SKM-1 (cell line): Measurements from ENCODE around the gene ZKSCAN1.
A peak's percentile ranks its signal among the peaks of the same experiment; 100 is the strongest.
"Not testable (repeated sequence)": the region's sequence is repeated elsewhere in the genome, so short reads cannot be mapped to it uniquely, and the experiment has no call there.

ENCODE experiments used
- DNase-seq: peaks from one replicate; lab custom pipeline; 2025; ENCODE audit not compliant: unreplicated experiment; lab: John Stamatoyannopoulos, UW

The ZKSCAN1 gene

DNA sequence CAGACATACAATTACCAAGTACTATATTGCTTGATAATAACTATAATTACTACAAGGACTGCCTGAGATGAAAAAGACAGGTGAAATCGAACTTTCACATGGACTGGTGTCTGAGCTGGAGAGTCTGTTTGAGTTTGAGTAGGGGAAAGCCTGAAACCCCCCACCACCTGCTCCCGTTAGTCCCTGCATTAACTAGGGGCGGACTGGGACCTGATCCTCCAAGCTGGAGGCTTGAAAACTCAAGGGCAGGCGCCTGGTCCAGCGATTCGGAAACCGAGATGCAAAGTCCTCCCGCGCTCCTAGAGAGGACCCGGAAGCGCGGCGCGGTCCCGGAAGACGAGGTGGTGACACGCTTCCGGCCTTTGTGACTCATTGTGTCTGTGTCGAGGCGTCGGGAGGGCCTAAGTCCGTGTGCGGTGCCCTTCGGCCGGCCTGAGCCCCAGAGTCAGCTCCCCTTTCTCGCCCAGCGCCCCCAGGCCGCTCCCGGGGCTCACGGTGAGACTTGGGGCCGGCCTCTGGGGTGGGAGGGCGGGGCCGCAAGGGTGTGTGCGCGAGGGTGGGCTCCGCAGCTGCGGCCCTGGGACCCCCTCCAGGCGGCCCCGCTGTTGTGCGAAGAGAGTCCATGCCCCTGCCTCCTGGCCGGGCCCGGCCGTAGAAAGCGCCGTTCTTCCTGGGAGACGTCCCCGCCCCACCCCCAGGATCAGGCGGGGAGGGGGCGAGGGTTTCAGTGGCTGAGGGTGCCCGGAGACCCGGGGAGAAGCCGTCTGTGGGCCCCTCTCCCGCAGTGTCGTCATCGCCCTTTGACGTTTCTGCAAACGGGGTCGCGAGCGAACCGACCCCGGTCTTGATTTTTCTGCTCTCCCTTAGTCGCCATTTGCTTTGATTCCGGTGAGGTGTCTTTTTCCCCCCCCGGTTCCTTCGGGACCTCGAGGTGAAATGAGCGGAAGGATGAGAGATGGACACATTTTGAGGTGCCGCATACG, at the start of gene ZKSCAN1:
ZKSCAN1 (plus strand) TSS at position 365 of the 983 bp plus-strand sequence. CDS start 7,911 bp downstream, outside the sequence.
- DNase-seq: peak; percentile 75

DNA sequence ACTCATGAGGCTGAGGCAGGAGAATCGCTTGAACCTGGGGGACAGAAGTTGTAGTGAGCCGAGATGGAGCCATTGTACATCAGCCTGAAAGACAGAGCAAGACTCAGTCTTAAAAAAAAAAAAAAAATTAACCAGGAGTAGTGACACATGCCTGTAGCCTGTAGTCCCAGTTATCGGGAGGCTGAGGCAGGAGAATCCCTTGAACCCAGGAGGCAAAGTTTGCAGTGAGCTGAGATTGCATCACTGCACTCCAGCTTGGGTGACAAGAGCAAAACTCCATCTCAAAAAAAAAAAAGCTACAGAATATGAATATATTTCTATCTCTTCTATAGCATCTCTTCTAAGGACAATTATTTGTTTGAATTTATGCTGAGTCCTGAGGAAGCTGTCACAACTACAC, 46.1 kb upstream of the ZKSCAN1 start:
- no peak for DNase-seq

DNA sequence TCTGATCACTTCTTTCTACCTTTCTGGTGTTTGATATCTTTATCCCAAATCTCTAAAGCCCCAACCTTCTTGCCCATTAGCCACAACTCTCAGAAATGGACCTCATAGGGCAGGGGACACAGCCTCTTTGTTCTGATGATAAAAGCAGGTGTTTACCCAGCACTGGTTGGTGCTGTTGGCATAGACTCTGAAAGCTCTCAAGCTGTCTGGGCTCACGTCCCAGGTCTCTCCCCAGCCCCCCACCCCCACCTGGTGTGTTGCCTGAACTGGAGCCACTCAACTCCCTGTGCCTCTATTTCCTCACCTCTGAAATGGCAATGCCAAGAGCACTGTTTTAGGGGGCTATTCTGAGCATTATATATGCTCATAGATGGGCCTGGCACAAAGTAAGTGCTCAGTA, 45.6 kb upstream of the ZKSCAN1 start:
- not testable (repeated sequence) for DNase-seq

DNA sequence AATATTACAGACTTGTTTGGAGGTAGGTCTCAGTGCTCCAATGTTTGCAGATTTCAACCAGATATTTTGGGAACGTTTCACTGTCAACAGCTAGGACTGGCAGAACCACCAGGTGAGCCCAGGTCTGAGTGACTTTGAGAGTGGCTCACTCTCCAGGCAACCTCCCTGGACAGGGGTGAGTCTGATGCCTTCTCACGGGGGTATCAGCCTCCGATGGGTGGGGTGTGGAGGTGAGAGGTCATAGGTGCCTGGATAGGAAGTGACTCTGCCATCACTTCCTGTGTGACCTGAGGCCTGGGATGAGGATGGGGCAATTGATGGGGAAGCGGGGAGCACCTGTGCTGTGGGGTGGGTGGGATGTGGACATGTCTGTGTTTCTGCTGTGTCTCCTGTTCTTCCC, 44.2 kb upstream of the ZKSCAN1 start:
- DNase-seq: no peak

DNA sequence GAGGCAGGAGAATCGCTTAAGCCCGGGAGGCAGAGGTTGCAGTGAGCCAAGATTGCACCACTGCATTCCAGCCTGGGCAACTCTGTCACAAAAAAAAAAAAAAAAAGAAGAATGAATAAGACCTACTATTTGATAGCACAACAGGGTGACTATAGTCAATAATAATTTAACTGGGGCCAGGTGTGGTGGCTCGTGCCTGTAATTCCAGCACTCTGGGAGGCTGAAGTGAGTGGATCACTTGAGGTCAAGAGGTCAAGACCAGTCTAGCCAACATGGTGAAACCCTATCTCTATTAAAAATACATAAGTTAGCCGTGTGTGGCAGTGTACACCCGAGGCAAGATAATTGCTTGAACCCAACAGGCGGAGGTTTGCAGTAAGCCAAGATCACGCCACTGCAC, 41.6 kb upstream of the ZKSCAN1 start:
- not testable (repeated sequence) for DNase-seq

DNA sequence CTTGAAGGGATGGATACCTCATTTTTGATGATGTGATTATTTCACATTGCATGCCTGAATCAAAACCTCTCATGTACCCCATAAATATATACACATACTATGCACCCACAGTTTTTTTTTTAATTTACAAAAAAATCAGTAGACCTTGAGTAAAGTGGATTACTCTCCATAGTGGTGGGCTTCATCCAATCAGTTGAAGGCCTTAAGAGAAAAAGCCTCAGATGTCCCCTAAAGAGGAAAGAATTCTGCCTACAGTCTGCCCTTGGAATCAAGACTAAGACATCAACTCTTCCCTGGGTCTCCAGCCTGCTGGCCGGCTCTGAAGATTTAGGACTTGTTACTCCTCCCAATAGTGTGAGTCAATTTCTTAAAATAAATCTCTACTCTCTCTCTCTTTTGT, 40.7 kb upstream of the ZKSCAN1 start:
- no peak for DNase-seq

DNA sequence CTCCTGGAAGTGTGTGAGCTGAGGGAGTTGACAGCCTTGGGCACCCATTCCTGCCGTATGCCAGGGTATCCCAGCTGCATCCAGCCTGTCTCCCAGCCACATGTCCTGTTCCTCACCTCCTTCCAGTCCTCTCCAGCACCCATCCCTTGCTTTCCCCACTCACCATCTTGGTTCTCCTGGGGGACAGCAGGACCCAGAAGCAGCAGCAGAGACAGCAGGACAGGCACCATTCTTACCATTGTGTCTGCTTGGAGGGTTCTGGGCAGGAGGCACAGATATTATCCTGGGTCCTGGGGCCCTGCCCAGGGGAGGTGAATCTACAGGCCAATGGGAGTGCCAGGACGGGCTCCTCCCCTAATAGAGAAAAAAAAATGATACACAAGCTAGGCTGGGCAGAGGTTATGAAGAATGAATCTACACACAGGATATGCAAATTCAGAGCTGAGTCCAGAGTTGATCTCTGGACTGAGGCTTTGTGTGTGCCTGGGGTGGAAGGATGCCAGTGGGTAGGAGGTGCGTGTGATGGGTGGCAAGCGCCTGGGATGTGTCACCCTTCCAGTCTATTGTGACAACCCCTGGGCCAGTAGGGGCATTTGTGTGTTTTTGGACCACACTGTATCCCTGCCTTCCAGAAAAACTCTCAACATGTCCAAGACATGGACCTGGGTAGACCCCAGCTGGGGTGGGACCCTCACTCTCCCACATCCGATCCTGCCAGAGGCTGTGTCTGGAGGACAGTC, 39.4 kb upstream of the ZKSCAN1 start, which contains the start of gene AZGP1:
AZGP1 (minus strand) TSS at position 250 of the 740 bp plus-strand sequence; CDS start at position 239, 11 bp downstream.
- no peak for DNase-seq

DNA sequence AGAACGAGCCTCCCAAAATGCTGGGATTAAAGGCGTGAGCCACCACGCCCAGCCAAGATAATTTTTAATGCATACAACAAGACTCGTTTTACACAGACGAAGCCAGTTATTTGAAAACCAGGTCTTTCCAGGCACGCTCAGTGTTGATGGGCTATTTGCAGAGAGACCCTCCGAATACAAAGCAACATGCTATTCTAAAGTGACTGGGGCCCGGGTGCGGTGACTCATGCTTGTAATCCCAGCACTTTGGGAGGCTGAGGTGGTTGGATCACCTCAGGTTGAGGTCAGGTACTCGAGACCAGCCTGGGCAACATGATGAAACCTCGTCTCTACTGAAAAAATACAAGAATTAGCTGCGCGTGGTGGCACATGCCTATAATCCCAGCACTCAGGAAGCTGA, 38.8 kb upstream of the ZKSCAN1 start:
- DNase-seq: no peak

DNA sequence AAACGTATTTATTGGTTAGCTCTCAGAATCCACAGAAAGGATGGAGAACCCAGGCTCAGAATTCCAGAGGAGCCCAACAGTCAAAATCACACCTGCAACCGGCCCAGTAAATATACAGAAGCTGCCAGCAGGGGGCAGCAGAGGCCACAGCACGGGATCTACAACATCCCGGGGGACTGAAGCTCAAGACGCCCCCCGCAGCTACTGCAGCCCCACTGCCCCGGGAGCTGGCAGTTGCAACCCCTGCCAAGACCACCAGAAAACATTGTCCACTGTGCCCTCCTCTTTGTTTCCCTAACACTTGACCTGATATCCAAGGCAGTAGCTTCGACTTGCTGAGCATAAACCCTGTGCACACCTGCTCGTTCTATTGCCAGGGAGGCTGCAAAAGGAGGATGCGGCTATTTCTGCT, 35.6 kb upstream of the ZKSCAN1 start:
- not testable (repeated sequence) for DNase-seq

DNA sequence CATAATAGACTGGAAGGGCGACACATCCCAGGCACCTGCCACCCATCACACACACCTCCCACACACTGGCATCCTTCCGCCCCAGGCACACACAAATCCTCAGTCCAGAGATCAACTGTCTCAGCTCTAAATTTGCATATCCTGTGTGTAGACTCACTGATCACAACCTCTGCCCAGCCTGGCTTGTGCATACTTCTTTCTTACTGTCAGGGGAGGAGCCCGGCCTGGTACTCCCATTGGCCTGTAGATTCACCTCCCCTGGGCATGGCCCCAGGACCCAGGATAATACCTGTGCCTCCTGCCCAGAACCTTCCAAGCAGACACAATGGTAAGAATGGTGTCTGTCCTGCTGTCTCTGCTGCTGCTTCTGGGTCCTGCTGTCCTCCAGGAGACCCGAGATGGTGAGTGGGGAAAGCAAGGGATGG, 34.9 kb upstream of the ZKSCAN1 start:
- DNase-seq: not testable (repeated sequence)

DNA sequence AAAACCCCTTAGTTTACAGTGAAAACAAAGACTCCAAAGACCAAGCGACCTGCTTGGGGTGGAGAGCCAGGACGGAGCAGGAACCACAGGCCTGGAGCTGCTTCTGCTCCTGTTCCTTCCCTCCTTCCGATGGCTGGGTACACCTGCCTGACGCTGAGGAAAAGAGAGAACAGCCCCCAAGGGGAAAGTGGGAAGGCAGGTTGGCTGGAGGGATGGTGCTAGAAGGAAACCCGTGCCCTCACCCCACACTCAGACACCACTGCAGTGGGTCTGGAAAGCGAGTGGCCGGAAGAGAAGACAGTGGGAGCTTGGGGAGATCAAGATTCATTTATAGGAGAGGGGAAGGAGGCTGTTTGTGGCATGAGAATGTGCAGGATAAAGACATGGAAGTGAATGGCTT, 34.3 kb upstream of the ZKSCAN1 start:
- DNase-seq: not testable (repeated sequence)

DNA sequence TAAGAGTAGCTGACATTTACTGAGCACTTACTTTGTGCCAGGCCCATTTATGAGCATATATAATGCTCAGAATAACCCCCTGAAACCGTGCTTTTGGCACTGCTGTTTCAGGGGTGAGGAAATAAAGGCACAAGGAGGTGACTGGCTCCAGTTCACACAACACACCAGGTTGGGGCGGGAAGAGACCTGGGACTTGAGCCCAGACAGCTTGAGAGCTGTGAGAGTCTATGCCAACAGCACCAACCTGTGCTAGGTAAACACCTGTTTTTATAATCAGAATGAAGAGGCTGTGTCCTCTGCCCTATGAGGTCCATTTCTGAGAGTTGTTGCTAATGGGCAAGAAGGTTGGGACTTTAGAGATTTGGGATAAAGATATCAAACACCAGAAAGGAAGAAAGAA, 30.8 kb upstream of the ZKSCAN1 start:
- no peak for DNase-seq

DNA sequence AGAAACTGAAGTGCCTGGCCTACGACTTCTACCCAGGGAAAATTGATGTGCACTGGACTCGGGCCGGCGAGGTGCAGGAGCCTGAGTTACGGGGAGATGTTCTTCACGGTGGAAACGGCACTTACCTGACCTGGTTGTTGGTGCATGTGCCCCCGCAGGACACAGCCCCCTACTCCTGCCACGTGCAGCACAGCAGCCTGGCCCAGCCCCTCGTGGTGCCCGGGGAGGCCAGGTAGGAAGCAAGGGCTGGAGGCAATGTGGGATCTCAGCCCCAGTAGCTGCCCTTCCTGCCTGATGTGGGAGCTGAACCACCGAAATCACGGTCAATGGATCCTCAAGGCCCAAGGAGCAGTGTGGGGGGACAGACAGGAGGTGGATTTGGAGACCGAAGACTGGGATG, 28.1 kb upstream of the ZKSCAN1 start:
- DNase-seq: not testable (repeated sequence)

DNA sequence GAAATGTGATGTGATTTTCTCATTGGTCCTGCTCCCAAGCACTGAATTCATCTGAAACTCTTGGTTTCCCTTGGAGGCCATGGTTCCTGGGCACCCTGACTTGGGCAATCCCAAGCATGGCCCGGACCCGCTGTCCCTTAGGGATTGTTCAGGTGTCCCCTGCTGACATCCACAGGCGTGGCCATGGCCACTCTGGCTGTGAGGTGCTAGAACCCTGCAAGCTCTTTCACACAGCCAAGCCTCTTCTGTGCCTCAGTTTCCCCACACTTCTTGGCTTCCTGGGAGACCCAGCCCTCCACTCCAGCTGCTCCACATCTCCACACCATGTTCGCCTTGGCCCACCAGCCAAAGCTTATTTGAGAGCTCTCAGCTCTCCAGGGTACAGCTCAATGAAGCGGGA, 27.6 kb upstream of the ZKSCAN1 start:
- DNase-seq: no peak

DNA sequence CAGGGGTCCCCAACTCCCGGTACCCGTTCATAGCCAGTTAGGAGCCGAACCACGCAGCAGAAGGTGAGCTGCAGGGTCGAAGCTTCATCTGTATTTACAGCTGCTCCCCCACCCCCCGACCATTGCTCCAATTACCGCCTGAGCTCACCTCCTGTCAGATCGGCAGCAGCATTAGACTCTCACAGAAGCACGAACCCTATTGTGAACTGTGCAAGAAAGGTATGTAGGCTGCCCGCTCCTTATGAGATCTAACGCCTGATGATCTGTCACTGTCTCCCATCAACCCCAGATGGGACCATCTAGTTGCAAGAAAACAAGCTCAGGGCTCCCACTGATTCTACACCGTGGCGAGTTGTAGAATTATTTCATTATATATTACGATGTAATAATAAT, 24.9 kb upstream of the ZKSCAN1 start:
- no peak for DNase-seq

DNA sequence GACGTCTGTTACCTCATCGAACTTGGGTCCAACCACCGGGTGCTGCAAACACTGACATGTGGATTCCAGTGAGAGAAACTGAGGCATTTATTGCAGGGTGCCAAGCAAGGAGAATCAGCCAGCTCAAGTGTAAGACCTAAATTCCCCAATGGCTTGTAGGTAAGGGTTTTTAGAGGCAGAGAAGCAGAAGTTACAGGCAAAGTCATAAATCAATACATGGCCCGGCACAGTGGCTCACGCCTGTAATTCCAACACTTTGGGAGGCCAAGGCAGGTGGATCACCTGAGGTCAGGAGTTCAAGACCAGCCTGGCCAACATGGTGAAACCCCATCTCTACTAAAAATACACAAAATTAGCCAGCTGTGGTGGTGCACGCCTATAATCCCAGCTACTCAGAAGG, 23.9 kb upstream of the ZKSCAN1 start:
- not testable (repeated sequence) for DNase-seq

DNA sequence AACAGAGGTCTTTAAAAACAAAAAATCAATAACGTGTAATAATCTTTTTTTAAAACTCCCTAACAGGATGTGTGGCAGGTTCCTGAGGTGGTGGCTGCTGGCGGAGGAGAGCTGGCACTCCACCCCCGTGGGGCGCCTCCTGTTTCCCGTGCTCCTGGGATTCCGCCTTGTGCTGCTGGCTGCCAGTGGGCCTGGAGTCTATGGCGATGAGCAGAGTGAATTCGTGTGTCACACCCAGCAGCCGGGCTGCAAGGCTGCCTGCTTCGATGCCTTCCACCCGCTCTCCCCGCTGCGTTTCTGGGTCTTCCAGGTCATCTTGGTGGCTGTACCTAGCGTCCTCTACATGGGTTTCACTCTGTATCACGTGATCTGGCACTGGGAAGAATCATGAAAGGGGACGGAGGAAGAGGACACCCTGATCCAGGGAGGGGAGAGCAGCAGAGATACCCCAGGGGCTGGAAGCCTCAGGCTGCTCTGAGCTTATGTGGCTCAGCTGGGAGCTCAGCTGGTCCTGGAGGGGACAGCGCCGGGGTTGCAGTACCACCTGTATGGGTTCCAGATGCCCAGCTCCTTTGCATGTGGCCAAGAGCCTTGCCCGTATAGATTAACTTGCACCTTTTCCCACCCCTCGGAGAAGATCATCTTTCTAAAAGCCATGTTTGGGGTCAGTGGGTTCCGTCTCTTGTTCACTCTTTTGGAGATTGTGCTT, 22.9 kb upstream of the ZKSCAN1 start:
- no peak for DNase-seq

DNA sequence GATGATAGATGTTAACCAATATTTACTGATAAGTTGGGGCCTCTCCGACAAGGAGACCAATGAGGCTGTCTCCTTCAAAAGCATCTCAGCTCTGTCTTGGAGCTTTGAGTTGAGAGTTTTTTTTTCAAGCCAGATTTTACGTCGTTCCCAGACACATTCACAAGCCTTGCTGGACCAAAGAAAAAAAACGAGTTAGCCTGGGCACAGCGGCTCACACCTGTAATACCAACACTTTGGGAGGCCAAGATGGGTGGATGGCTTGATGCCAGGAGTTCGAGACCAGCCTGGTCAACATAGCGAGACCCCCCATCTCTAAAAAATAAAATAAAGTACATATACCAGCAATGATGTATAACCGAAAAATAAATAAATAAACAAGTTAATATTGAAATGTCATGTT, 20.6 kb upstream of the ZKSCAN1 start:
- DNase-seq: no peak

DNA sequence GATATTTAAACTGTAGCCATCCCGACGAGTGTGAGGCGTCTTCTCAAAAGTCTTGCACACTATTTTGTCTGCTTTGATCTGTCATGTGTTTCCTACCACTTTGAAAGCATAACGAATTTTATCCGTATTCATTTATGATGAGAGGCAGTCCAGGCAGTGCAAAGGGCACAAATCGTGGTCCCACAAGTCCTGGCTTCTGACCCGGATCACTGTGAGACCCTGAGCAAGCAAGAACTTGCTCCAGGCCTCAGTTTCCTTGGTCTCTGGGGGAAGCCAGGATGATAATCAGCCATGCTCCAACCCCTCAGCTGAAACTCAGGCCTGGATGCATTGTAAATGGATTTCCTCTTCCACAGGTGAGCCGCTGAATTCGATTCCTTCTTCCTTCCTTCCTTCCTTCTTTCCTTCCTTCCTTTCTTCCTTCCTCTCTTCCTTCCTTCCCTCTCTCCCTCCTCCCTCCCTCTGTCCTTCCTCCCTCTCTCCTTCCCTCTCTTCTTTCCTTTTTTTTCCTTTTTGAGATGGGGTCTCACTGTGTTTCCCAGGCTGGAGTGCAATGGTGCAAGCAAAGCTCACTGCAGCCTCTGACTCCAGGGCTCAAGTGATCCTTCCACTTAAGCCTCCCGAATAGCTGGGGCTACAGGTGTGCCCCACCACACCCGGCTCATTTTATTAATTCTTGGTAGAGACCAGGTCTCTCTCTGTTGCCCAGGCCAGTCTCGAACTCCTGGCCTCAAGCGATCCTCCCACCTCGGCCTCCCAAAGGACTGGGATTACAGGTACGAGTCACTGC, 18.4 kb upstream of the ZKSCAN1 start:
- DNase-seq: no peak

DNA sequence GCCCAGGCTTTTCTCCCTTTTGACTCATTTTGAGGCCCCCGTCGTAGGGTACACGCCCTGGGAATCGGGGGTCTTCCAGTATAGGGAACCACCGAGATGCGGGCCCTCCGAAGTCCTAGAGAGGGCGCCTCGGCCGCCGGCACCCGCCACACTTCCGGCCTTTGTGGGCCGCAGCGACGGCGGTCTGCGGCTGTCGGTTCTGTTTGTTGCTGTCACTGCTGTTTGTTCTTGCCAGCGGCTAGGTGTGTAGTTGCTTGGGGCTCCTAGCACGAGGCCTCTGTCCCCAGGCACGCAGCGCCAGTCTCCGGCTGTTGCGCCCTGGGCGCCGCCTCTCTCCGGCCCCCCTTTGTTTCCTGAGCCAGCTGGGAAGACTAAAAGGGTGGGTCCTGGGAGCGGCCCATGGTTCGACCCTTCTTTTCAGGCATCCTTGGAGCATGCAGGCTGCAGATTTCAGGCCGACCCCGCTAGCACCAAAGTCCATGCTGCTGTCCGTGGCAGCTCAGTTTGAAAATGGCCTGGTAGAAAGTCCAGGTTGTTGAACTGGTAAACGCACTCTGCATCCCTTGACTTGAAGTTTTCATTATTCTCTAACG, 17.8 kb upstream of the ZKSCAN1 start:
- no peak for DNase-seq
